ENCODE measurements around the gene SELP.
"Not testable (repeated sequence)": the region's sequence is repeated elsewhere in the genome, so short reads cannot be mapped to it uniquely, and the experiment has no call there.

The SELP gene

GRCh38 chr1:169630006-169630405 is at the start of gene SELP:
Gene SELP (minus strand): TSS chr1:169630124. CDS start chr1:169630074, 50 bp downstream.
- peaks cover 24% of the 10 kb centered on the region for H3K9me3 Mint-ChIP-seq
- H3K4me3 Mint-ChIP-seq, result no peak within 1 kb of the TSS
- no peak within 1 kb of the TSS for H3K27ac Mint-ChIP-seq
- peaks cover 32% of the 10 kb centered on the region for H3K4me1 Mint-ChIP-seq (ENCODE audit: low read depth)
- H3K36me3 Mint-ChIP-seq (ENCODE audit: low read depth), result peaks cover 9% of the 10 kb centered on the region
- no peaks in the 10 kb centered on the region for H3K27me3 Mint-ChIP-seq
- intact Hi-C loops (cut with micrococcal nuclease), result no loop called here

GRCh38 chr1:169679692-169680091 is 49.8 kb upstream of the SELP start:
- Mint-ChIP-seq H3K36me3 (ENCODE audit: low read depth) (no peaks in the 10 kb centered on the region), H3K4me1 (ENCODE audit: low read depth) (peaks cover 13% of the 10 kb centered on the region), H3K27me3 (no peaks in the 10 kb centered on the region), H3K9me3 (no peaks in the 10 kb centered on the region), H3K27ac (no peak overlapping the region), H3K4me3 (no peak overlapping the region)
- intact Hi-C loops (cut with micrococcal nuclease), result no loop called here

- no peaks in the 10 kb centered on the region for H3K27me3 Mint-ChIP-seq
- intact Hi-C loops (cut with micrococcal nuclease), result no loop called here
- H3K36me3 Mint-ChIP-seq (ENCODE audit: low read depth), result no peaks in the 10 kb centered on the region
- no peak overlapping the region for H3K4me3 Mint-ChIP-seq
- peaks cover 13% of the 10 kb centered on the region for H3K4me1 Mint-ChIP-seq (ENCODE audit: low read depth)
- no peak overlapping the region for H3K27ac Mint-ChIP-seq
- H3K9me3 Mint-ChIP-seq, result peaks cover 7% of the 10 kb centered on the region
Measured at GRCh38 chr1:169676001-169676400, 46.1 kb upstream of the SELP start.

- Mint-ChIP-seq H3K27ac (no peak overlapping the region), H3K4me1 (ENCODE audit: low read depth) (peaks cover 25% of the 10 kb centered on the region), H3K9me3 (peaks cover 7% of the 10 kb centered on the region), H3K27me3 (no peaks in the 10 kb centered on the region), H3K36me3 (ENCODE audit: low read depth) (no peaks in the 10 kb centered on the region), H3K4me3 (no peak overlapping the region)
- intact Hi-C loops (cut with micrococcal nuclease), result no loop called here
Measured at GRCh38 chr1:169670836-169671235, 40.9 kb upstream of the SELP start.

- H3K27me3 Mint-ChIP-seq; H3K27ac Mint-ChIP-seq; intact Hi-C loops (cut with micrococcal nuclease); H3K4me3 Mint-ChIP-seq; H3K36me3 Mint-ChIP-seq (ENCODE audit: low read depth); H3K9me3 Mint-ChIP-seq: not testable (repeated sequence)
- H3K4me1 Mint-ChIP-seq (ENCODE audit: low read depth), result peaks cover 26% of the 10 kb centered on the region
Measured at GRCh38 chr1:169670244-169670643, 40.3 kb upstream of the SELP start.

- peaks cover 26% of the 10 kb centered on the region for H3K4me1 Mint-ChIP-seq (ENCODE audit: low read depth)
- peak overlapping the region; percentile 73 for H3K27ac Mint-ChIP-seq
- H3K4me3 Mint-ChIP-seq; intact Hi-C loops (cut with micrococcal nuclease); H3K27me3 Mint-ChIP-seq; H3K36me3 Mint-ChIP-seq (ENCODE audit: low read depth); H3K9me3 Mint-ChIP-seq: not testable (repeated sequence)
Measured at GRCh38 chr1:169667699-169668596, 38.0 kb upstream of the SELP start.

GRCh38 chr1:169667227-169667639 is 37.3 kb upstream of the SELP start:
- peak overlapping the region; percentile 49 for H3K4me3 Mint-ChIP-seq
- H3K27me3 Mint-ChIP-seq; intact Hi-C loops (cut with micrococcal nuclease); H3K9me3 Mint-ChIP-seq; H3K36me3 Mint-ChIP-seq (ENCODE audit: low read depth): not testable (repeated sequence)
- H3K27ac Mint-ChIP-seq, result peak overlapping the region; percentile 73
- peaks cover 26% of the 10 kb centered on the region for H3K4me1 Mint-ChIP-seq (ENCODE audit: low read depth)

- H3K27ac Mint-ChIP-seq; H3K36me3 Mint-ChIP-seq (ENCODE audit: low read depth); intact Hi-C loops (cut with micrococcal nuclease); H3K4me3 Mint-ChIP-seq; H3K27me3 Mint-ChIP-seq; H3K9me3 Mint-ChIP-seq: not testable (repeated sequence)
- peaks cover 34% of the 10 kb centered on the region for H3K4me1 Mint-ChIP-seq (ENCODE audit: low read depth)
Measured at GRCh38 chr1:169662680-169663079, 32.8 kb upstream of the SELP start.

GRCh38 chr1:169661066-169661465 is 31.1 kb upstream of the SELP start:
- H3K36me3 Mint-ChIP-seq (ENCODE audit: low read depth); H3K27me3 Mint-ChIP-seq; H3K4me3 Mint-ChIP-seq; H3K27ac Mint-ChIP-seq; H3K9me3 Mint-ChIP-seq; intact Hi-C loops (cut with micrococcal nuclease): not testable (repeated sequence)
- H3K4me1 Mint-ChIP-seq (ENCODE audit: low read depth), result peaks cover 36% of the 10 kb centered on the region

GRCh38 chr1:169658777-169659176 is 28.9 kb upstream of the SELP start:
- not testable (repeated sequence) for H3K27ac Mint-ChIP-seq; H3K27me3 Mint-ChIP-seq; H3K4me3 Mint-ChIP-seq; H3K36me3 Mint-ChIP-seq (ENCODE audit: low read depth); H3K9me3 Mint-ChIP-seq
- intact Hi-C loops (cut with micrococcal nuclease), result loop anchor here (10.0 kb wide), 1 partner anchor 54 kb away; no protein-coding TSS in a partner anchor
- H3K4me1 Mint-ChIP-seq (ENCODE audit: low read depth), result peaks cover 34% of the 10 kb centered on the region

GRCh38 chr1:169653873-169654272 is 23.9 kb upstream of the SELP start:
- Mint-ChIP-seq H3K36me3 (ENCODE audit: low read depth) (no peaks in the 10 kb centered on the region), H3K27ac (no peak overlapping the region), H3K4me3 (no peak overlapping the region), H3K27me3 (no peaks in the 10 kb centered on the region), H3K4me1 (ENCODE audit: low read depth) (peaks cover 32% of the 10 kb centered on the region), H3K9me3 (no peaks in the 10 kb centered on the region)
- intact Hi-C loops (cut with micrococcal nuclease), result loop anchor here (10.0 kb wide), 1 partner anchor 49 kb away; no protein-coding TSS in a partner anchor

- Mint-ChIP-seq H3K4me1 (ENCODE audit: low read depth) (peaks cover 7% of the 10 kb centered on the region), H3K27ac (no peak overlapping the region), H3K36me3 (ENCODE audit: low read depth) (no peaks in the 10 kb centered on the region), H3K4me3 (no peak overlapping the region), H3K9me3 (peaks cover 9% of the 10 kb centered on the region), H3K27me3 (no peaks in the 10 kb centered on the region)
- intact Hi-C loops (cut with micrococcal nuclease), result loop anchor here (10.0 kb wide), 1 partner anchor 46 kb away; no protein-coding TSS in a partner anchor
Measured at GRCh38 chr1:169651035-169651434, 21.1 kb upstream of the SELP start.

- intact Hi-C loops (cut with micrococcal nuclease), result loop anchor here (10.0 kb wide), 1 partner anchor 46 kb away; no protein-coding TSS in a partner anchor
- peaks cover 6% of the 10 kb centered on the region for H3K4me1 Mint-ChIP-seq (ENCODE audit: low read depth)
- H3K36me3 Mint-ChIP-seq (ENCODE audit: low read depth), result no peaks in the 10 kb centered on the region
- H3K27ac Mint-ChIP-seq, result no peak overlapping the region
- no peak overlapping the region for H3K4me3 Mint-ChIP-seq
- H3K9me3 Mint-ChIP-seq, result peaks cover 9% of the 10 kb centered on the region
- H3K27me3 Mint-ChIP-seq, result no peaks in the 10 kb centered on the region
Measured at GRCh38 chr1:169650551-169650950, 20.6 kb upstream of the SELP start.

GRCh38 chr1:169648709-169649108 is 18.8 kb upstream of the SELP start:
- H3K4me1 Mint-ChIP-seq (ENCODE audit: low read depth), result peaks cover 6% of the 10 kb centered on the region
- no peak overlapping the region for H3K4me3 Mint-ChIP-seq
- intact Hi-C loops (cut with micrococcal nuclease), result no loop called here

More at GRCh38 chr1:169648709-169649108, 18.8 kb upstream of the SELP start:
- Mint-ChIP-seq H3K36me3 (ENCODE audit: low read depth) (no peaks in the 10 kb centered on the region), H3K27me3 (no peaks in the 10 kb centered on the region), H3K9me3 (peaks cover 9% of the 10 kb centered on the region), H3K27ac (no peak overlapping the region)

All from dendritic cell treated with granulocyte-macrophage colony-stimulating factor and Interleukin-4, amounts not matched to agents 40 ng/mL and 50 ng/mL, for 4 days (primary cell).